ENCODE results near the gene NDUFAF4.

- TF ChIP-seq CTCF (IDR thresholded peaks at IDR 0.05) (no peak), POLR2A (IDR thresholded peaks at IDR 0.05) (no peak), POLR2AphosphoS5 (IDR thresholded peaks at IDR 0.05) (no peak), EP300 (IDR thresholded peaks at IDR 0.05) (no peak)
These were observed 56.3 kb downstream of the NDUFAF4 start for GRCh38 chr6:96841345-96841744.
